Measurements from ENCODE around the gene ZNF70. TPM values are rescaled to one million over a fixed set of nuclear protein-coding genes. Genes with fewer than 3 reads are reported as not detected.
A peak's percentile ranks its signal among the peaks of the same experiment; 100 is the strongest.

The ZNF70 gene
- polyA plus RNA-seq, 4 donors = 0.27 to 3.7 (median 0.98) TPM; not detected in 1

DNA sequence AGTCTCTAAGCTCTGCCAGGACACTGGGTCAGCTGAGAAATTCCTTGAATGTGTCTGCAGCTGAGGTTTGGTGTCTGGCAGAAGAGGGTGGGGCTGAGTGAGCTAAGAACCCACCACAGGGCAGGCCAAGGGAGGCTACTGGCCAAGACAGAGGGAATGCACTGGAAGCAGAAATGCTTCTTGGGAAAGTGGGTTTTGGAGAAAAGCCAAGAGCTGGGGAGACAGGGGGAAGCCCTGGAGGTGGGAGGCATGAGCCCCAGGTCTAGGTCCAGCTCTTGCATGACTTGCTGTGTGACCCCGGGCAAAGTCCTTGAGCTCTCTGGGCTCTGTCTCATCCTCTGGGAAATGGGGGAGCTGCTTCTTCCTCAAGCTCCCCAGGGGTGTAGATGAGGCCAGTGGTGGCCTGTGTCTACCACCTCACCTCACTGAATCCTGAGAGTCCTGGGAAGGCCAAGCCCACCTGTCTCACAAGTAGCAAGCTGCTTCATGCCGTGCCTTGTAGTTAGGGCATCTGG is 24.1 kb upstream of the ZNF70 start:
- Histone ChIP-seq H3K9me3 (ENCODE audit: control insufficient read depth in 2 of 2, insufficient read depth in 1 of 2, low read depth in 1 of 2, low read length in 1 of 2) (no peaks in the 10 kb centered on the region), H3K27ac (ENCODE audit: low read depth in 1 of 3, low read length in 2 of 3) (no peak overlapping the region), H3K27me3 (ENCODE audit: control insufficient read depth in 3 of 3, insufficient read depth in 3 of 3, low read length in 3 of 3) (peaks cover 0 to 14% (median 0%) of the 10 kb centered on the region in 3 donors), H3K4me1 (ENCODE audit: control insufficient read depth in 3 of 3, insufficient read depth in 2 of 3, low read depth in 1 of 3, low read length in 2 of 3) (peaks cover 0 to 39% (median 2%) of the 10 kb centered on the region in 3 donors), H3K4me3 (ENCODE audit: low read depth in 1 of 3, low read length in 3 of 3) (no peak overlapping the region), H3K36me3 (ENCODE audit: control insufficient read depth in 3 of 3, insufficient read depth in 2 of 3, low read depth in 1 of 3, low read length in 3 of 3) (peaks cover 0 to 8% (median 0%) of the 10 kb centered on the region in 3 donors)
- no peak for DNase-seq
- WGBS, 3 donors = 67 to 85% (median 83%) methylated on average over 1 to 2 of the region's 2 CpGs
- no peak for FAIRE-seq

DNA sequence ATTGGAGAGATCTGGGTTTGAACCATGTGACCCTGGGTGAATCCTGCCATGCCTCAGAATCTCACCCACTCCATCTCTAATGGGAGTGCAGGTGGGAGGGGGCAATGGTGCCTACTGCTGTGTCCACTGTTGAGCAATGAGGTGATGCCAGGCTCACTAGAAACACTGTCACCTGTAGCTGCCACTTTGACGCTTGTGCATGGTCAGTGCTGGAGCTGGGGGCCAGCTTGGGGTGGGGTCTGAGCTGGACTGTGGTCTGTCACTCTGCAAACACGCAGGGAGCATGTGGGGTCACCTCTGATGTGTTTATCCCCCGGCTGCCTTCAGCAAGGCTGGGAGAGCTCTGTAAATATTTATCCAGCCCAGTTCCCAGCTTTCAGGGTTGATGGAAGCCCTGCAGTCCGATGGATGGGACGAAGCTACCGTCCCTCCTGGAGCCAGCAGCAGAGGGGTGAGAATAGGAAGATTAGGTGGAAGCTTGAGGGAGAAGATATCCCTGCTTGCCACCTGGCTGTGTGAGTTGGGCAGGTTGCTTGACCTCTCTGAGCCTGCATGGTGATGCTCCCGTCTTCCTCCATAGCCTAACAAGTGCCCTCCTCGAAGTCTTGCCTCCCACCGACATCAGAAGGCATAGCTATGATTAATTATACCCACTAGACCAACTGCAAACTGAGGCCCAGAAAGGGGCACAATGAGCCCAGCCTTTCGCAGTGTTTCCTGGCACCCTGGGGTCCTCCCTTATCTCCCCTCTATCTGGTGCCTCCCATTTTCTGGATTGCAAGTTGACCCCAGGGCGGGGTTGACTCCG is 23.4 kb upstream of the ZNF70 start:
- Histone ChIP-seq H3K27me3 (ENCODE audit: control insufficient read depth in 3 of 3, insufficient read depth in 3 of 3, low read length in 3 of 3) (peaks cover 0 to 14% (median 0%) of the 10 kb centered on the region in 3 donors), H3K4me3 (ENCODE audit: low read depth in 1 of 3, low read length in 3 of 3) (no peak overlapping the region), H3K27ac (ENCODE audit: low read depth in 1 of 3, low read length in 2 of 3) (no peak overlapping the region), H3K4me1 (ENCODE audit: control insufficient read depth in 3 of 3, insufficient read depth in 2 of 3, low read depth in 1 of 3, low read length in 2 of 3) (peaks cover 0 to 39% (median 2%) of the 10 kb centered on the region in 3 donors), H3K9me3 (ENCODE audit: control insufficient read depth in 2 of 2, insufficient read depth in 1 of 2, low read depth in 1 of 2, low read length in 1 of 2) (no peaks in the 10 kb centered on the region), H3K36me3 (ENCODE audit: control insufficient read depth in 3 of 3, insufficient read depth in 2 of 3, low read depth in 1 of 3, low read length in 3 of 3) (peaks cover 0 to 3% (median 0%) of the 10 kb centered on the region in 3 donors)
- FAIRE-seq (no peak), DNase-seq (no peak)
- 60 to 81% (median 77%) methylated on average over 12 of the region's 12 CpGs for WGBS, 3 donors

DNA sequence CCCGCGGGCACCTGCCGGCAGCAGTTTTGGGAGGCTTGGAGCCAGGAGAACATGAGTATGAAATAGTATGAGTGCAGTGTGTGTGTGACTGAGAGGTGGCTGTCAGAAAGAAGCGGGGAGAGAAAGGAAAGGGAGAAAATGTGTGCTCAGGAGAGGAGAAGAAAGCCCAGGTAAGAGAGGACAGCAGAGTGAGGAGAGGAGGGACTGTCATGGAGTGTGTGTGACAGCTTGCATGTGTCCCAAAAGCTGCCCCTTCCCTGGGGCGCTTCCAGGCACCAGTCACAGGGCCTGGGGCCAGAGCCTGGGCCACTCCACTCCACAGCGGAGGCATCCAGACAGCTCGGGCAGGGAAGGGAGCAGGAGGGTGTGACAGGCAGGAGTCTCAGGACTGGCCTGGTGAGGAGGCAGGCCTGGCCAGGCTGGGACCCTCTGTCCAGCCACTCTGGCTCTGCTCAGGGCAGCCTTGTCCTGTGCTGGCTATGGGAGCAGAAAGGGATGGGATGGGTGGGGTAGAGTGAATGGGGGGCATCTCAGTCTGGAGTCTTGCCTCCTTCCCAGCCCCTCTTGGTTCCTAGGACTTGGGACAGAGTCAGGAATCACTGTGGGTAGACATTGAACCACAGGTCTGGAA is 22.7 kb upstream of the ZNF70 start:
- Histone ChIP-seq H3K9me3 (ENCODE audit: control insufficient read depth in 2 of 2, insufficient read depth in 1 of 2, low read depth in 1 of 2, low read length in 1 of 2) (no peaks in the 10 kb centered on the region), H3K4me3 (ENCODE audit: low read depth in 1 of 3, low read length in 3 of 3) (peak overlapping the region in 1 of 3 donors; percentile 39), H3K4me1 (ENCODE audit: control insufficient read depth in 3 of 3, insufficient read depth in 2 of 3, low read depth in 1 of 3, low read length in 2 of 3) (peaks cover 0 to 34% (median 2%) of the 10 kb centered on the region in 3 donors), H3K27me3 (ENCODE audit: control insufficient read depth in 3 of 3, insufficient read depth in 3 of 3, low read length in 3 of 3) (peaks cover 0 to 14% (median 0%) of the 10 kb centered on the region in 3 donors), H3K27ac (ENCODE audit: low read depth in 1 of 3, low read length in 2 of 3) (no peak overlapping the region), H3K36me3 (ENCODE audit: control insufficient read depth in 3 of 3, insufficient read depth in 2 of 3, low read depth in 1 of 3, low read length in 3 of 3) (peaks cover 0 to 3% (median 0%) of the 10 kb centered on the region in 3 donors)
- WGBS, 3 donors = 50 to 71% (median 69%) methylated on average over 5 to 7 of the region's 7 CpGs
- FAIRE-seq (no peak), DNase-seq (no peak)

DNA sequence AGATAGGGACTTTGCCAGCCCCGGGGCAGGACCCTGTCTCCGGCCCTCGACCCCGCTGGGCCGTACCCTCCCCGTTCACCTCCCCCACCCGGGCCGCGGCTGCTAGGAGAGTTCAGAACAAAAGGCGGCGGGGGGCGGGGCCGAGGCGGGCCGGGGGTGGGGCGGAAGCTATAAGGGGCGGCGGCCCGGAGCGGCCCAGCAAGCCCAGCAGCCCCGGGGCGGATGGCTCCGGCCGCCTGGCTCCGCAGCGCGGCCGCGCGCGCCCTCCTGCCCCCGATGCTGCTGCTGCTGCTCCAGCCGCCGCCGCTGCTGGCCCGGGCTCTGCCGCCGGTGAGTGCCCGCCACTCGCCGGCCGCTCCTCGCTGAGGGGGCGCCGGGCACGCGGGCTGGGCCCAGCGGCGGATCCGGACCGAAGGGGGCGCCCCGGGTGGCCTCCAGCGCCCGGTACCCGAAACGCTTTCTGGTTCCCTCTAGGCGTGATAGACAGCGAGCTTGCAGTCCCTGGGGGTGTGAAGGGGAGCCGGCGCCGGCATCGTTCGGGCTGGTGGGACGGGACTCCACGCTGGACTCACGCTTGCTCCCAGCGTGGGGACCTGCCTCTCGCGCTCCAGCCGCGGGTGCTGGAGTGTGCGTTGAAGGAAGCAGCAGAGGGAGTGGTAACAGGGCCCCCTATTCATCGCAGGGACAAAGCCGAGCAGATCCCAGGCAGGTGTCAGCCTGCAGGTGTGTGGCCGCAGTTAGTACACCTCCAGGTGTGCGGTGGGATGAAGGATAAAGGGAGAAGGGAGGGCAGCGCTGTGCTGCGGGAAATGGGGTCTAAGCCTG is 21.9 kb upstream of the ZNF70 start, which contains the start of gene MMP11:
Gene MMP11 (plus strand): TSS at position 201 of the 825 bp plus-strand sequence. CDS start 22 bp downstream, at position 223.
- peak within 1 kb of the TSS in 1 of 3 donors; percentile 32 for H3K27ac ChIP-seq (ENCODE audit: low read depth in 1 of 3, low read length in 2 of 3)
- H3K9me3 ChIP-seq (ENCODE audit: control insufficient read depth in 2 of 2, insufficient read depth in 1 of 2, low read depth in 1 of 2, low read length in 1 of 2) = no peaks in the 10 kb centered on the region
- H3K4me1 ChIP-seq (ENCODE audit: control insufficient read depth in 3 of 3, insufficient read depth in 2 of 3, low read depth in 1 of 3, low read length in 2 of 3) = peaks cover 0 to 29% (median 2%) of the 10 kb centered on the region in 3 donors
- DNase-seq (peak; percentile 62 to 67), FAIRE-seq (no peak)
- H3K4me3 ChIP-seq (ENCODE audit: low read depth in 1 of 3, low read length in 3 of 3) = peak within 1 kb of the TSS; percentile 17 to 66 (median 44)
- peaks cover 0 to 14% (median 0%) of the 10 kb centered on the region in 3 donors for H3K27me3 ChIP-seq (ENCODE audit: control insufficient read depth in 3 of 3, insufficient read depth in 3 of 3, low read length in 3 of 3)
- H3K36me3 ChIP-seq (ENCODE audit: control insufficient read depth in 3 of 3, insufficient read depth in 2 of 3, low read depth in 1 of 3, low read length in 3 of 3) = no peaks in the 10 kb centered on the region
- WGBS, 3 donors = 3 to 4% (median 3%) methylated on average over 37 to 79 of the region's 79 CpGs

DNA sequence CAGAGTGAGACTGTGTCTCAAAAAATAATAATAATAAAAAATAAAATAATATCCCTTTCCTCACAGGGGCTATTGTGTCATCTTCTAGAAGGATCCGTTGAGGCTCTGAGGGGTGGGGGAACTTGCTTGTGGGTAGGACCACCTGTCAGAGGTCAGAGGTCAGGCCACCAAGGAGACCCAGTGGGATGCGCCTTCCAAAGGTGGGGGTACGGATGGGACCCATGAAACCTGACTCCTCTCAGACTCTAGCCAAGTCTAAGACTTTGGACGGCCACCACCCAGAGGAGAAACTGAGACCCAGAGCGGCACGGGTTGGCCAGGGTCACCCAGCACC is 21.4 kb upstream of the ZNF70 start:
- peaks cover 0 to 14% (median 0%) of the 10 kb centered on the region in 3 donors for H3K27me3 ChIP-seq (ENCODE audit: control insufficient read depth in 3 of 3, insufficient read depth in 3 of 3, low read length in 3 of 3)
- DNase-seq (no peak), FAIRE-seq (no peak)
- peaks cover 0 to 25% (median 2%) of the 10 kb centered on the region in 3 donors for H3K4me1 ChIP-seq (ENCODE audit: control insufficient read depth in 3 of 3, insufficient read depth in 2 of 3, low read depth in 1 of 3, low read length in 2 of 3)
- no peaks in the 10 kb centered on the region for H3K9me3 ChIP-seq (ENCODE audit: control insufficient read depth in 2 of 2, insufficient read depth in 1 of 2, low read depth in 1 of 2, low read length in 1 of 2)
- peak overlapping the region in 1 of 3 donors; percentile 32 for H3K27ac ChIP-seq (ENCODE audit: low read depth in 1 of 3, low read length in 2 of 3)
- H3K36me3 ChIP-seq (ENCODE audit: control insufficient read depth in 3 of 3, insufficient read depth in 2 of 3, low read depth in 1 of 3, low read length in 3 of 3) = no peaks in the 10 kb centered on the region
- WGBS, 3 donors = 6 to 14% (median 14%) methylated on average over 6 of the region's 6 CpGs
- H3K4me3 ChIP-seq (ENCODE audit: low read depth in 1 of 3, low read length in 3 of 3) = peak overlapping the region in 2 of 3 donors; percentile 44 to 66

DNA sequence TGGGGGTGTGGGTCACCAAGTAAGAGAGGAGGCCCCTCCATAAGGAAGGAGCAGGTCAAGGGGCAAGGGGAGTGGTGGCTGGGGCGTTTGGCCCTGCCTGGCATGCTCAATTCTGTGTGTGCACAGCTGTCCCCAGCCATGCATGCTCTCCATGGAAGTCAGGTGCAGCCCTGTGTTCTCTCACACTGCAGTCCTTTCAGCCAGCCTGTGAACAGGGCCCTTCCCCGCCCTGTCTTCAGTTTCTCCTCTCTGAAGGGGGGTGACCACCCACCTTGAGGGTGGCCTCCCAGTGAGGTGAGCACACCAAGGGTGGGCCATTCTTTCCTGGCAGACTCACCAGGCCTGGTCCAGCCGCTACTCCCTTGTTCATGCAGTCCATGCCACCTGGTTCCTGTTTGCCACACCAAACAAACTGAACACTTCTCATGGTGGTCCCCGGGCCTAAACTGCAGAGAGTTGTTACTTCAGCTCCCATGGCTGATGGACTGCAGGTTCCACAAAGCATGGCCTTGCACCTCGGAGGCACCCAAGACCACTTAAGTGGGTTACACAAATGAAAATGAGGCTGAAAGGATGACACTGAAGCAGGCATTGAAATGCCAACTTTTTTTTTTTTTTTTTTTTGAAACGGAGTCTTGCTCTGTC is 18.5 kb upstream of the ZNF70 start:
- Histone ChIP-seq H3K4me1 (ENCODE audit: control insufficient read depth in 3 of 3, insufficient read depth in 2 of 3, low read depth in 1 of 3, low read length in 2 of 3) (peaks cover 0 to 21% (median 2%) of the 10 kb centered on the region in 3 donors), H3K27ac (ENCODE audit: low read depth in 1 of 3, low read length in 2 of 3) (no peak overlapping the region), H3K27me3 (ENCODE audit: control insufficient read depth in 3 of 3, insufficient read depth in 3 of 3, low read length in 3 of 3) (peaks cover 0 to 12% (median 0%) of the 10 kb centered on the region in 3 donors), H3K9me3 (ENCODE audit: control insufficient read depth in 2 of 2, insufficient read depth in 1 of 2, low read depth in 1 of 2, low read length in 1 of 2) (no peaks in the 10 kb centered on the region), H3K4me3 (ENCODE audit: low read depth in 1 of 3, low read length in 3 of 3) (no peak overlapping the region), H3K36me3 (ENCODE audit: control insufficient read depth in 3 of 3, insufficient read depth in 2 of 3, low read depth in 1 of 3, low read length in 3 of 3) (peaks cover 0 to 19% (median 2%) of the 10 kb centered on the region in 3 donors)
- 76 to 93% (median 78%) methylated on average over 5 to 6 of the region's 6 CpGs for WGBS, 3 donors
- DNase-seq = no peak
- no peak for FAIRE-seq

DNA sequence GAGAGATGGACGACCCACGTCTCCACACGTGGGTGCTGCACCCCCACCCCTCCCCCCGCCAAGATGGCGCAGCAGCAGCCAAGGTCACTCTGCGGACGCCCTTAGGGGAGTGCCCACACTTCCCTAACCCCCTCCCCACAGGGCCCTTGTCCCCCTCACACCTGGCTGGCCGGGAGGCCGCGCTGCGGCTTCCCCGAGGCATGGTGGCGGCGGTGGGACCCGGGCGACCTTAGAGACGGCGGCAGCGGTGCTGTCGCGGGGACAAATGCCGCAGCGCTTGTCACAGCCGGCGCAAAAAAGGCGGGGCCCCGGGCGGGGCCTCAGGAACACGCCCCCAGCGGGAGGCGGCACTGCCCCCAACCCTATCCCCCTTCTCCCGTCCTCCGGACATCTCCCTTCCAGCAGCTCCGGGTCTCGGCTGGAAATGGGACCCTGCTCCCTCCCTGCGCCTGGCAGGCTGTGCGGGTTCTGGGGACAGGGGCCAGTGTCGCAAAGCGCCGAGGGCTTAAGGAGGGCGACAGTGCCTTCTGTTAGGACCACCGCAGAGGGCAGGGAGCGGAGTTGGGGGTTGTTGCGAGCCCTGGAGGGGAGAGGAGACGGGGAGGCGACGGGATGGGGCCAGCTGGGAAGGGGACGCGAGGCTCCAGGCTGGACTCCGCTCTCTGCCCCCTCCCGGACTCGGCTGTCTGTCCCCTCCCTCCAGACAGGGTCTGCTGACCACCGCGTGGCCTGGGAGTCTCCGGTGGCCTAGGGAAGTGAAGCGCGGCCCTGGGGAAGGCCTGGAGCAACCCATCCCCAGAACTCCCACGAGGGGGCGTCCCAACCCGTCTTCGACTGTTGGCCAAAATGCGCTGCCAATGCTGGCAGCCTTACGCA is 17.0 kb upstream of the ZNF70 start, which contains the start of gene CHCHD10:
Gene CHCHD10 (minus strand): TSS at position 300 of the 876 bp plus-strand sequence. CDS start 98 bp downstream, at position 202.
- WGBS, 3 donors = 1 to 2% (median 2%) methylated on average over 43 to 63 of the region's 63 CpGs
- no peaks in the 10 kb centered on the region for H3K27me3 ChIP-seq (ENCODE audit: control insufficient read depth in 3 of 3, insufficient read depth in 3 of 3, low read length in 3 of 3)
- no peaks in the 10 kb centered on the region for H3K9me3 ChIP-seq (ENCODE audit: control insufficient read depth in 2 of 2, insufficient read depth in 1 of 2, low read depth in 1 of 2, low read length in 1 of 2)
- FAIRE-seq (no peak), DNase-seq (peak; percentile 85 to 93)
- peak within 1 kb of the TSS; percentile 68 to 84 (median 80) for H3K27ac ChIP-seq (ENCODE audit: low read depth in 1 of 3, low read length in 2 of 3)
- H3K4me3 ChIP-seq (ENCODE audit: low read depth in 1 of 3, low read length in 3 of 3) = peak within 1 kb of the TSS; percentile 60 to 90 (median 90)
- H3K36me3 ChIP-seq (ENCODE audit: control insufficient read depth in 3 of 3, insufficient read depth in 2 of 3, low read depth in 1 of 3, low read length in 3 of 3) = peaks cover 0 to 21% (median 2%) of the 10 kb centered on the region in 3 donors
- H3K4me1 ChIP-seq (ENCODE audit: control insufficient read depth in 3 of 3, insufficient read depth in 2 of 3, low read depth in 1 of 3, low read length in 2 of 3) = peaks cover 2 to 26% (median 3%) of the 10 kb centered on the region in 3 donors
